Heart right ventricle (tissue), 16 donors: ENCODE measurements around the gene ACTL7A. TPM values are rescaled to one million over a fixed set of nuclear protein-coding genes. Genes with fewer than 3 reads are reported as not detected.
A peak's percentile ranks its signal among the peaks of the same experiment; 100 is the strongest.

Source experiments
- ATAC-seq, 8 donors: fragments of 200-7000 bp; cut with Tn5 transposase; one replicate each; pipeline ENCODE4 v1.9.1; 2020; ENCODE audit warnings: mild to moderate bottlenecking in 8 of 8, moderate library complexity in 8 of 8, moderate number of reproducible peaks in 1 of 8
- DNase-seq, 2 donors: peaks; one replicate each; pipeline ENCODE4 v3.0.0-alpha.2; 2020
- H3K27ac ChIP-seq, 10 donors: fragments of 200-600 bp; sonication (generic) in 2 of 10; one replicate each; pipeline versions ENCODE4 v1.5.0 to v1.8.0; 2020 to 2022; ENCODE audit warnings: mild to moderate bottlenecking in 3 of 10
- H3K27me3 ChIP-seq, 7 donors: fragments of 200-600 bp; one replicate each; pipeline ENCODE4 v1.8.0; 2021 to 2022; ENCODE audit warnings: mild to moderate bottlenecking in 2 of 7
- H3K36me3 ChIP-seq, 9 donors: fragments of 200-600 bp; sonication (generic) in 1 of 9; one replicate each; pipeline versions ENCODE4 v1.5.0 to v1.8.0; 2020 to 2022; ENCODE audit warnings: mild to moderate bottlenecking in 2 of 9
- H3K4me1 ChIP-seq, 9 donors: fragments of 200-600 bp; sonication (generic) in 1 of 9; one replicate each; pipeline versions ENCODE4 v1.5.0 to v1.8.0; 2020 to 2022; ENCODE audit warnings: mild to moderate bottlenecking in 4 of 9
- H3K4me3 ChIP-seq, 10 donors: fragments of 200-600 bp; sonication (generic) in 2 of 10; one replicate each; pipeline versions ENCODE4 v1.5.0 to v1.8.0; 2020 to 2022; ENCODE audit warnings: mild to moderate bottlenecking in 7 of 10, moderate library complexity in 2 of 10
- H3K9me3 ChIP-seq, 11 donors: fragments of 200-600 bp in 10 of 11; sonication (generic) in 2 of 11; one replicate each; pipeline versions ENCODE4 v1.5.0 to v1.8.0; 2013 to 2022; ENCODE audit warnings: mild to moderate bottlenecking in 2 of 11, control low read depth in 1 of 11, moderate library complexity in 1 of 11
- WGBS, 2 donors: extraction: QIAGEN DNeasy Blood & Tissue Kit; methylation state at CpG; one replicate each; pipeline ENCODE4 v1.1.7; 2013; ENCODE audit warnings: inconsistent platforms in 1 of 2; 5-methylcytosine and 5-hydroxymethylcytosine counted together
- intact Hi-C, 10 donors: fragments of 100-400 bp; cut with DNase I; formaldehyde crosslinking; loops; one replicate each; pipeline versions ENCODE4 v1.11.1 to v1.14.2; 2022
- polyA plus RNA-seq, 2 donors: library from polyadenylated mRNA; stranded (reverse); fragments of 200-250 nt; gene quantifications; one replicate each; pipeline ENCODE4 v1.2.3, GENCODE V29; 2013
- total RNA-seq, 10 donors: library from RNA; stranded (reverse); fragmentation: NEBNext Ultra II Directional in 3 of 10; extraction: Animal tissue kit (Norgen Biotek cat#: 25700) in 3 of 10; gene quantifications; one replicate each; pipeline versions ENCODE4 v1.2.1 to v1.2.4, GENCODE V29; 2021 to 2023
- TF ChIP-seq, protein P1 (sequence below), 9 donors: fragments of 200-600 bp; sonication (generic) in 2 of 9; IDR thresholded peaks; one replicate each; pipeline versions ENCODE4 v1.5.0 to v1.8.0; 2021 to 2022; ENCODE audit warnings: antibody characterized with exemption in 9 of 9, mild to moderate bottlenecking in 5 of 9, moderate library complexity in 1 of 9
- donor health status: Arrhythmogenic right ventricular cardiomyopathy.
- donor health status: ischemic (EF 13 %, LVEDD 7.1; RV severe dilation, severe dysfunction).
- donor health status: healthy with polysubstance abuse.
- donor health status: DM: no; HTN: yes; CAD: no.
- donor health status: DM: no; HTN: no; CAD: no.
- donor health status: ischemic (EF 25% LVEDD 6.9; RV normal size, moderate dysfunction).
- donor health status: ischemic (EF 25% LVEDD 5.7; RV mildly dilated, moderate dysfunction).
- donor health status: healthy.
- donor health status: DM: yes; HTN: yes; CAD: no.
- donor health status: Ischemic cardiomyopathy.
- donor health status: ischemic (EF 35%, LVEDD 5.7; RV mildly dilated, moderate dysfunction).
- donor health status: nonischemic (EF 11% LVEDD 7.7; RV severe dilation, severe dysfunction).
- donor health status: DM: yes; HTN: yes; CAD: no.
- donor health status: PGD.
- donor health status: ischemic (EF 29% LVEDD 5.4; RV normal size, mild dysfunction).
- donor health status: nonischemic (EF 23%, LVEDD 6.1; RV moderate dilation, normal function).

Gene ACTL7A
- total and polyA plus RNA-seq, 12 donors, result not detected

DNA sequence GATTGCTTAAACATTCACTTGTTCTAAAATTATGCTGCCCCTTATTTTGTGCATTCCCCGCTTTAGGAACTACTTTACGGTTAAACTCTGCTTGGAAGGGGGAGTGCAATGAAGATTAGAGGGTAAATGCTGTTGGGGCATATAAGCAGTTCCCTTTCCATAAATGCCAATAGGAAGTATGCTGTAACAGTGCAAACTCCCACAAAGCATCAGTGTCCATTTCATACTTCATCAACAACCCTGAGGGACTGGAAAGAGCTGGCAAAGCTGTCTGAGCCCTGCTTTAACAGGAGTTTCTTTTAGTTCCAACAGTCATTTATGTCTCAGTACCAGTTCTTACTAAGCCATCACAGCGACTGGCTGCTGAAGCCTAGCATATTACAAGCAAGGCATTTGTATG is 1.8 kb downstream of the ACTL7A start:
- Histone ChIP-seq H3K4me1 (peaks cover 0 to 20% (median 0%) of the 10 kb centered on the region in 9 donors), H3K36me3 (peaks cover 0 to 23% (median 5%) of the 10 kb centered on the region in 9 donors), H3K27me3 (no peaks in the 10 kb centered on the region), H3K27ac (no peak overlapping the region), H3K4me3 (no peak overlapping the region), H3K9me3 (no peaks in the 10 kb centered on the region)
- ATAC-seq (no peak), DNase-seq (no peak)
- TF ChIP-seq, protein P1, sequence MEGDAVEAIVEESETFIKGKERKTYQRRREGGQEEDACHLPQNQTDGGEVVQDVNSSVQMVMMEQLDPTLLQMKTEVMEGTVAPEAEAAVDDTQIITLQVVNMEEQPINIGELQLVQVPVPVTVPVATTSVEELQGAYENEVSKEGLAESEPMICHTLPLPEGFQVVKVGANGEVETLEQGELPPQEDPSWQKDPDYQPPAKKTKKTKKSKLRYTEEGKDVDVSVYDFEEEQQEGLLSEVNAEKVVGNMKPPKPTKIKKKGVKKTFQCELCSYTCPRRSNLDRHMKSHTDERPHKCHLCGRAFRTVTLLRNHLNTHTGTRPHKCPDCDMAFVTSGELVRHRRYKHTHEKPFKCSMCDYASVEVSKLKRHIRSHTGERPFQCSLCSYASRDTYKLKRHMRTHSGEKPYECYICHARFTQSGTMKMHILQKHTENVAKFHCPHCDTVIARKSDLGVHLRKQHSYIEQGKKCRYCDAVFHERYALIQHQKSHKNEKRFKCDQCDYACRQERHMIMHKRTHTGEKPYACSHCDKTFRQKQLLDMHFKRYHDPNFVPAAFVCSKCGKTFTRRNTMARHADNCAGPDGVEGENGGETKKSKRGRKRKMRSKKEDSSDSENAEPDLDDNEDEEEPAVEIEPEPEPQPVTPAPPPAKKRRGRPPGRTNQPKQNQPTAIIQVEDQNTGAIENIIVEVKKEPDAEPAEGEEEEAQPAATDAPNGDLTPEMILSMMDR (IDR thresholded peaks at IDR 0.05), result no peak
- 86 to 91% methylated on average over 3 of the region's 3 CpGs for WGBS, 2 donors
- intact Hi-C loops, result no loop called here

DNA sequence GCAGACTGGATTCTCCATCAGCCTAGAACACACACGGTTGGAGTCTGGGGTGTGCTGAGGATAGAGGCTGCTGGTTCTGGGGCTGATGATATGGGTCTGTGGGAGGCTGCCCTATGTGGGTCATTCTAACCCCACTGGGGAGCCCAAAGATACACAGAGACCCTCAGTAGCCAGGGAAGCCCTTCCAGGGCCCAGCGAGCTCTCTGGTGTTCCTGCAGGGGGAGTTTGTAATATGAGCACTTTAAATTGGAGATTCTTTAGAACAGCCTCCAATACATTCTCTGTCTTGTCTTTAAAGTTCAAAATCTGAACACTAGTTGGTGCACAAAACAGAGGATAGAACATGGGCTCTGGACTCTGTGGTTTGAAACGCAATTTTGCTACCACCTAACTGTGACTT is 2.4 kb downstream of the ACTL7A start:
- TF ChIP-seq, protein P1 (IDR thresholded peaks at IDR 0.05), result no peak
- H3K9me3 ChIP-seq, result no peaks in the 10 kb centered on the region
- WGBS, 2 donors, result 81% methylated on average over 3 of the region's 3 CpGs
- ATAC-seq (no peak), DNase-seq (no peak)
- peaks cover 0 to 29% (median 11%) of the 10 kb centered on the region in 9 donors for H3K36me3 ChIP-seq
- no peak overlapping the region for H3K27ac ChIP-seq
- no peaks in the 10 kb centered on the region for H3K27me3 ChIP-seq
- intact Hi-C loops, result no loop called here
- H3K4me1 ChIP-seq, result peaks cover 0 to 20% (median 0%) of the 10 kb centered on the region in 9 donors
- no peak overlapping the region for H3K4me3 ChIP-seq

DNA sequence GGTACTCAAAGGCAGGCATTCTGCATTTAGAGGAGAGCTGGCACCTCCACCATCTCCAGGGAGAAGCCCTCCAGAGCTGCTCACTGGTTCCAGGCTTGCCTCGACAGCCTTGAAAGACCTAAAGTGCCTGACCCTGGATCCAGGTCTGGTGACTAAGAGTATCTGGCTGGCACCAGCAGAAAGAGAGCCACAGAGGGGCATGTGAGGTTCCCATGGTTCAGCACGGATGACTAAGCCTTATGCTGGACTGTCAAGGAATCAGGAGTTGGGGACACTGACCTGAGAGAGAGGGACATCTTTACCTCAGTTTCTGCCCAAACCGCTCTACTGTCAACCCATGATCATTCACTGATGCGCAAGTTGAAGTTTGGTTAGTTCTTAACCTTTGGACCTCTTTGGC is 3.0 kb downstream of the ACTL7A start:
- no peak overlapping the region for H3K4me3 ChIP-seq
- DNase-seq (no peak), ATAC-seq (peak in 4 of 8 donors; percentile 28 to 67 (median 54))
- H3K36me3 ChIP-seq, result peaks cover 0 to 35% (median 16%) of the 10 kb centered on the region in 9 donors
- intact Hi-C loops, result no loop called here
- H3K9me3 ChIP-seq, result no peaks in the 10 kb centered on the region
- 85 to 87% methylated on average over 4 of the region's 4 CpGs for WGBS, 2 donors
- H3K27ac ChIP-seq, result no peak overlapping the region
- no peaks in the 10 kb centered on the region for H3K27me3 ChIP-seq
- H3K4me1 ChIP-seq, result peaks cover 0 to 20% (median 0%) of the 10 kb centered on the region in 9 donors
- TF ChIP-seq, protein P1 (IDR thresholded peaks at IDR 0.05), result no peak

DNA sequence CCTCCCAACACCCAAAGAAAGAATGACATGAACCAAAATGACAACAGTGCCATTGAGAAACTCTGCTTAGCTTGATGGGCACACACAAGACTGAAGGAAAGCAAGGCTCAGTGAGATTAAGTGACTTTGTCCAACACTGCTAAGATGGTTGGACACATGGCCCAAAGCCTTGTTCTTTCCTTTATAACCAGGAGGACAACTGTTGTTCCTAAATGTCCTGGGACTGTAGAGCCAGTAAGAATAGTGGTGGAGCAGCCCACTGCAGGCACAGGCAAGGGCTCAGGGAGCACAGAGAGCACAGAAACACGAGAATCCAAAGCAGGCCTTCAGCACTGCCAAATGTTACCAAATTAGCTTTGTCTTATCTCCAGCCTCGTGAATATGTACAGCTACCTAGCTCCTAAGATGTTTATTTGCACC is 3.9 kb downstream of the ACTL7A start:
- DNase-seq, result no peak
- Histone ChIP-seq H3K27me3 (no peaks in the 10 kb centered on the region), H3K27ac (peak overlapping the region in 2 of 10 donors; percentile 23 to 28), H3K4me1 (peaks cover 0 to 20% (median 0%) of the 10 kb centered on the region in 9 donors), H3K9me3 (no peaks in the 10 kb centered on the region), H3K4me3 (no peak overlapping the region), H3K36me3 (peaks cover 0 to 44% (median 22%) of the 10 kb centered on the region in 9 donors)
- TF ChIP-seq, protein P1 (IDR thresholded peaks at IDR 0.05), result no peak
- WGBS, 2 donors, result 36 to 49% methylated on average over 2 of the region's 2 CpGs
- peak in 7 of 8 donors; percentile 20 to 80 (median 41) for ATAC-seq
- intact Hi-C loops, result no loop called here
